Activated CD4-positive, alpha-beta T cell treated with anti-CD3 and anti-CD28 coated beads for 36 hours (primary cell): ENCODE measurements around the gene SORBS2. TPM values are rescaled to one million over a fixed set of nuclear protein-coding genes. Genes with fewer than 3 reads are reported as not detected.

Experiments
- ATAC-seq: fragments of 200-7000 bp; cut with Tn5 transposase; one replicate; pipeline ENCODE4 v1.10.0; 2021; ENCODE audit warnings: mild to moderate bottlenecking, moderate library complexity
- CTCF ChIA-PET: fragments of 350-600 bp; sonication (Branson Sonifier 250); formaldehyde crosslinking; loops from one replicate; lab custom pipeline; 2021; ENCODE audit warnings: antibody characterized with exemption; lab: Charles Lee
- POLR2A ChIA-PET: fragments of 350-600 bp; sonication (Branson Sonifier 250); formaldehyde crosslinking; loops from one replicate; lab custom pipeline; 2021; ENCODE audit warnings: antibody characterized with exemption, inconsistent platforms; lab: Charles Lee
- DNase-seq: peaks from one replicate; pipeline ENCODE4 v3.0.0-alpha.2; 2020
- H3K27ac Mint-ChIP-seq: one replicate; pipeline ENCODE4 v1.8.0; 2021; ENCODE audit warnings: mixed read lengths
- H3K27me3 Mint-ChIP-seq: one replicate; pipeline ENCODE4 v1.8.0; 2021; ENCODE audit warnings: mixed read lengths
- H3K36me3 Mint-ChIP-seq: one replicate; pipeline ENCODE4 v1.8.0; 2021; ENCODE audit warnings: low read depth, mixed read lengths
- H3K4me1 Mint-ChIP-seq: one replicate; pipeline ENCODE4 v1.8.0; 2021; ENCODE audit warnings: mixed read lengths
- H3K4me3 Mint-ChIP-seq: one replicate; pipeline ENCODE4 v1.8.0; 2021; ENCODE audit warnings: mild to moderate bottlenecking, moderate library complexity, mixed read lengths
- H3K9me3 Mint-ChIP-seq: one replicate; pipeline ENCODE4 v1.8.0; 2021; ENCODE audit warnings: low read depth, mixed read lengths
- intact Hi-C, 2 experiments: fragments of 100-400 bp; cut with DNase I in 1 of 2; cut with micrococcal nuclease in 1 of 2; formaldehyde crosslinking; loops; one replicate each; pipeline versions ENCODE4 v1.14.2 to v1.15.1; 2022 to 2024; cut with DNase I, micrococcal nuclease
- total RNA-seq, 2 experiments: library from RNA; stranded (reverse); gene quantifications; one replicate each; pipeline ENCODE4 v1.2.3, GENCODE V29; 2021

SORBS2 gene
- total RNA-seq, 2 experiments from 2014 or later: not detected

DNA sequence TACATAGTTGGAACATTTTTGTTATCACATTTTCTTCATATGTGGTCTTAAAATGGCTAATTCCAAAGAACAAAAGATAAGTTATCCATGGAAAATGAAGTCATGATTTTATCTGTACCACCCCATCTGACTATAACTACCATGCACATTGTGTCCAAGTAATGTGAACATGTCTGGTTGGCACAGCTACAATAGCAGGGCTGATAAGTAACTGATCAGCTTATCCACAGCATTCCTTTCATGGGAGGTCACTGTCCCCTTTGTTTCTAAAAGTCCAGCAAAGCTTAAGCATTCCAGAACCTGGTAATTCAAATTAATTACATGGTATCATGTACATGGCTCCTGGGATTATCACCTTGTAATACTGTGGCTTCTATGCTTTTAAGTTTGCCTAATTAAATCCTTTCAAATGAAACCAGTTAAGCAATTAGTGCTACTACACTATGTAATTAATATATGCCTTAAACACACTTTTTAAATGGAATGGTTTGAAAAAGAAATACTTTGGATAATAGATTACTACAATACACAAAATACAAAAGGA lies 21.1 kb upstream of the SORBS2 start:
- no peak overlapping the region for H3K27ac Mint-ChIP-seq
- ATAC-seq (no peak), DNase-seq (no peak)
- ChIA-PET CTCF (no interaction called here), POLR2A (no interaction called here)
- H3K4me1 Mint-ChIP-seq: no peaks in the 10 kb centered on the region
- intact Hi-C loops: no loop called here
- H3K9me3 Mint-ChIP-seq: no peaks in the 10 kb centered on the region
- no peak overlapping the region for H3K4me3 Mint-ChIP-seq
- no peaks in the 10 kb centered on the region for H3K36me3 Mint-ChIP-seq
- peaks cover 4% of the 10 kb centered on the region for H3K27me3 Mint-ChIP-seq

- H3K4me1 Mint-ChIP-seq: no peaks in the 10 kb centered on the region
- H3K4me3 Mint-ChIP-seq: no peak overlapping the region
- ATAC-seq (no peak), DNase-seq (no peak)
- H3K27me3 Mint-ChIP-seq: peaks cover 4% of the 10 kb centered on the region
- intact Hi-C loops: no loop called here
- H3K27ac Mint-ChIP-seq: no peak overlapping the region
- H3K9me3 Mint-ChIP-seq: no peaks in the 10 kb centered on the region
- ChIA-PET POLR2A (no interaction called here), CTCF (no interaction called here)
- H3K36me3 Mint-ChIP-seq: no peaks in the 10 kb centered on the region
Measured at GRCh38 chr4:185831125-185831815, 19.3 kb upstream of the SORBS2 start.

DNA sequence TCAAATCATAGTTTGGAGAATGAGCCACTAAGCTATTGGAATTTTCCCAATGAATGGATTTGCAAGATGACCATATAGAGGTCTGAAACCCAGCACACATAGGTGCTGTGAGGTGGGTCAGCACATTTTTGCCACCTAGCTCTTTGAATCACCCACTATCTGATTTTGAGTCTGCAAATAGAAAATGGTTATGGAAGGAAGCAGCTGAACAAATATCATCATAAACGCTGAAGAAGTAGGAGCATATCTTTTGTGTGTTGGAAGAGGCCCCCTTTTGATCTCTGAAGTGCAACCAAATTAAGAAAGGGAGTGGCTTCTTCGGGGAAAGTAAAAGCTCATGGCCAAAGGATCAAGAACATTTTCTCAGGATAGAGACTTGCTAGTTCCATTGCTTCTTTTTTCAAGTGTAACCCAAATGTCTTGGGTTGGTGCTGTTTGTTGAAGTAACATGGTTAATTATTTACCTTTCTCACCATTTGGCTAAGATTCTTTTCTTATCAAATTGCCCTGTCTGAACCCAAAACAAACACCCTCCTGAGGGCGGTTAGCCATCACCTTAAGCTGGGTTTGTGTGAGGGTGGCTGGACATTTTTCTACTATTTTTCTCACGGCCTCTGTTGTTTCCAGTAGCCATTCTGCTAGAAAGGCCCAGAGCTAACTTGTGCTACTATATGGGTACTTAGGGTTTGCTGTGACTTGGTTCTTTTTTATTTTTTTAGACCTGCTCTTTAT lies 18.4 kb upstream of the SORBS2 start:
- DNase-seq (no peak), ATAC-seq (no peak)
- peaks cover 4% of the 10 kb centered on the region for H3K27me3 Mint-ChIP-seq
- H3K9me3 Mint-ChIP-seq: no peaks in the 10 kb centered on the region
- no peak overlapping the region for H3K27ac Mint-ChIP-seq
- no peaks in the 10 kb centered on the region for H3K36me3 Mint-ChIP-seq
- H3K4me3 Mint-ChIP-seq: no peak overlapping the region
- intact Hi-C loops: no loop called here
- no peaks in the 10 kb centered on the region for H3K4me1 Mint-ChIP-seq
- CTCF ChIA-PET: no interaction called here
- POLR2A ChIA-PET: no interaction called here

DNA sequence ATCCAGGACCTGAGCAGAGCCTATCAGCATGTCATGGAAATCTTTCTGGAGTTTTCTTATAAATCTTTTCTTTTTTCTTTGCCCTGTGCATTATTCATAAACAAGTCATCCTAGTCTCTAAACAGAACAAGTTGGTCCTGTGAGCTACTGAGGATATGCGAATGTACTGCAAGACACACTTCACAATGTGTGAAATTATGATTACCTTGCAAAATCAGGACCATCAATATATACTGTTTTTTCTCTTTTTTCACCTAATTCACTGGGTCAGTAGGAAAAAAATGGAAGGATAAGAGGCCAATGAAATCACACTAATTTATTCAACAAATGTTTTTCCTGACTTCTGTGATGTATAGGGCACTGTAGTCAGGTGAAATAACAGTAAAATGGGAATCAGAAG lies 14.4 kb upstream of the SORBS2 start:
- Mint-ChIP-seq H3K27ac (no peak overlapping the region), H3K4me1 (no peaks in the 10 kb centered on the region), H3K4me3 (no peak overlapping the region), H3K27me3 (peaks cover 2% of the 10 kb centered on the region), H3K9me3 (no peaks in the 10 kb centered on the region), H3K36me3 (no peaks in the 10 kb centered on the region)
- DNase-seq (no peak), ATAC-seq (no peak)
- intact Hi-C loops: no loop called here
- POLR2A ChIA-PET: no interaction called here
- CTCF ChIA-PET: no interaction called here

DNA sequence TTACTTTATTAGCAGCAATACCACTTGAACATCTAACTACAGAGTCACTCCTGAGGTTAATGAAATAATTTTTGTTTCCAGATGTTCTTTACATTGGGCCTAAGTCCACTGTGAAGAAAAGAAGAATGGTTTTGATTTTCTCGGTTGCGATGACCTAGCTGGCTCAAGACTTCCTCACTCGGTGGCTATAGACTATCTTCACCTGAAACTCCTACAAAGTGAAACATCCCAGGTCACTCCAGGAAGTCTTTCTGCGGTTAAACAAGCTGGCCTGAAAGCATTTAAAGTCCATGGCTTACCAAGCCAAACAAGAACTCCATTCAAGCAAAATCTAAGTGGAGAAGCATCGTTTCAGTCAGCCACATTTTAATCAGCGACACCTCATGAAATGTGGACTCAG lies 13.7 kb upstream of the SORBS2 start:
- Mint-ChIP-seq H3K27ac (no peak overlapping the region), H3K4me3 (no peak overlapping the region), H3K36me3 (no peaks in the 10 kb centered on the region), H3K27me3 (peaks cover 2% of the 10 kb centered on the region), H3K4me1 (no peaks in the 10 kb centered on the region), H3K9me3 (no peaks in the 10 kb centered on the region)
- ChIA-PET POLR2A (no interaction called here), CTCF (no interaction called here)
- intact Hi-C loops: no loop called here
- DNase-seq (no peak), ATAC-seq (no peak)

- no peaks in the 10 kb centered on the region for H3K27me3 Mint-ChIP-seq
- no peaks in the 10 kb centered on the region for H3K36me3 Mint-ChIP-seq
- H3K27ac Mint-ChIP-seq: no peak overlapping the region
- POLR2A ChIA-PET: no interaction called here
- no peak for DNase-seq
- no peak for ATAC-seq
- no peak overlapping the region for H3K4me3 Mint-ChIP-seq
- CTCF ChIA-PET: no interaction called here
- no peaks in the 10 kb centered on the region for H3K9me3 Mint-ChIP-seq
- intact Hi-C loops: no loop called here
- H3K4me1 Mint-ChIP-seq: no peaks in the 10 kb centered on the region
Measured at GRCh38 chr4:185822791-185823190, 10.8 kb upstream of the SORBS2 start.

DNA sequence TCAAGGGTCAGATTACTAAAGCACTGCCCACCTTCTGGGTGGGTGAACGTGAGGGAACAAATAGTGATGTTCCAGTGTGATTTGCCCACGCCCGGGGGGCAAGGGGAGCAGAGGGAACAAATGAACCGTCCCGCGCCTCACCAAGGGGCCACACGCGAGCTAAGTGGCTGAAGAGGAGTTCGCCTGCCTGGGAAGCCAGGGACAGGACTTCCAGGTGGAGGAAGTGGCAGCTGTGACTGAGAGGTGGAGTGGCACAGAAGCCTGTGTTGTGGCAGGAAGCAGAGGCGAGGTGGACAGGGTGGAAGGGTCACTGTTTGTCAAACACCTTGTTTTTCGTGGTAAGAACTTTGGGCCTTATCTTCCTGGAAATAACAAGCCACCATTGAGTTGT lies 9.0 kb upstream of the SORBS2 start:
- no peak overlapping the region for H3K4me3 Mint-ChIP-seq
- intact Hi-C loops: no loop called here
- H3K36me3 Mint-ChIP-seq: no peaks in the 10 kb centered on the region
- POLR2A ChIA-PET: no interaction called here
- DNase-seq: no peak
- no peak for ATAC-seq
- no peak overlapping the region for H3K27ac Mint-ChIP-seq
- H3K4me1 Mint-ChIP-seq: no peaks in the 10 kb centered on the region
- H3K27me3 Mint-ChIP-seq: peaks cover 1% of the 10 kb centered on the region
- H3K9me3 Mint-ChIP-seq: no peaks in the 10 kb centered on the region
- CTCF ChIA-PET: no interaction called here

- DNase-seq (no peak), ATAC-seq (no peak)
- H3K9me3 Mint-ChIP-seq: no peaks in the 10 kb centered on the region
- H3K4me1 Mint-ChIP-seq: no peaks in the 10 kb centered on the region
- H3K27ac Mint-ChIP-seq: no peak overlapping the region
- H3K27me3 Mint-ChIP-seq: peaks cover 2% of the 10 kb centered on the region
- intact Hi-C loops: no loop called here
- H3K4me3 Mint-ChIP-seq: no peak overlapping the region
- ChIA-PET CTCF (no interaction called here), POLR2A (no interaction called here)
- H3K36me3 Mint-ChIP-seq: no peaks in the 10 kb centered on the region
Measured at GRCh38 chr4:185820146-185821028, 8.4 kb upstream of the SORBS2 start.

GRCh38 chr4:185819144-185819543 lies 7.2 kb upstream of the SORBS2 start:
- CTCF ChIA-PET: no interaction called here
- Mint-ChIP-seq H3K9me3 (no peaks in the 10 kb centered on the region), H3K4me1 (no peaks in the 10 kb centered on the region), H3K36me3 (no peaks in the 10 kb centered on the region), H3K27ac (no peak overlapping the region), H3K27me3 (peaks cover 2% of the 10 kb centered on the region), H3K4me3 (no peak overlapping the region)
- POLR2A ChIA-PET: no interaction called here
- ATAC-seq (no peak), DNase-seq (no peak)
- intact Hi-C loops: no loop called here

GRCh38 chr4:185817403-185817818 lies 5.4 kb upstream of the SORBS2 start:
- intact Hi-C loops: no loop called here
- H3K4me3 Mint-ChIP-seq: no peak overlapping the region
- no peak for DNase-seq
- H3K4me1 Mint-ChIP-seq: no peaks in the 10 kb centered on the region
- no peak overlapping the region for H3K27ac Mint-ChIP-seq
- no peaks in the 10 kb centered on the region for H3K9me3 Mint-ChIP-seq
- no peaks in the 10 kb centered on the region for H3K36me3 Mint-ChIP-seq
- ChIA-PET CTCF (interaction anchor here (0.7 kb wide), 1 partner anchor 37 kb away, joined by 3 read pairs; no protein-coding TSS in a partner anchor), POLR2A (no interaction called here)
- ATAC-seq: no peak
- H3K27me3 Mint-ChIP-seq: peaks cover 10% of the 10 kb centered on the region

GRCh38 chr4:185813133-185813532 lies 1.1 kb upstream of the SORBS2 start:
- H3K36me3 Mint-ChIP-seq: no peaks in the 10 kb centered on the region
- H3K4me3 Mint-ChIP-seq: no peak overlapping the region
- ChIA-PET POLR2A (no interaction called here), CTCF (no interaction called here)
- H3K9me3 Mint-ChIP-seq: no peaks in the 10 kb centered on the region
- H3K4me1 Mint-ChIP-seq: peaks cover 3% of the 10 kb centered on the region
- peaks cover 19% of the 10 kb centered on the region for H3K27me3 Mint-ChIP-seq
- intact Hi-C loops: no loop called here
- DNase-seq: no peak
- no peak for ATAC-seq
- H3K27ac Mint-ChIP-seq: no peak overlapping the region
